H9 (cell line): ENCODE data around the gene EEF2K. TPM values are rescaled to one million over a fixed set of nuclear protein-coding genes. Genes with fewer than 3 reads are reported as not detected.
A peak's percentile ranks its signal among the peaks of the same experiment; 100 is the strongest.

Source experiments
- DNase-seq: peaks from one replicate; pipeline ENCODE4 v3.0.0-alpha.2; 2017
- H2AFZ ChIP-seq: one replicate; pipeline ENCODE4 v1.6.1; 2013; ENCODE audit warnings: mild to moderate bottlenecking, low read length, control low read depth, moderate library complexity
- H2AK5ac ChIP-seq: 2 replicates; pipeline ENCODE4 v1.6.1; 2013; ENCODE audit warnings: low read length, control low read depth, mixed read lengths; ENCODE audit not compliant: insufficient read length
- H2BK120ac ChIP-seq: one replicate; pipeline ENCODE4 v1.6.1; 2013; ENCODE audit warnings: low read depth, mild to moderate bottlenecking, low read length, control low read depth, inconsistent platforms; ENCODE audit not compliant: poor library complexity, severe bottlenecking
- H2BK12ac ChIP-seq: 2 replicates; pipeline ENCODE4 v1.6.1; 2013; ENCODE audit warnings: low read length, control low read depth, mixed read lengths, low read depth; ENCODE audit not compliant: insufficient read length
- H2BK15ac ChIP-seq: 2 replicates; pipeline ENCODE4 v1.6.1; 2013; ENCODE audit warnings: low read depth, low read length, control low read depth
- H2BK20ac ChIP-seq: one replicate; pipeline ENCODE4 v1.6.1; 2013; ENCODE audit warnings: low read depth, mild to moderate bottlenecking, low read length, control low read depth, inconsistent platforms; ENCODE audit not compliant: poor library complexity, severe bottlenecking
- H2BK5ac ChIP-seq: 2 replicates; pipeline ENCODE4 v1.6.1; 2013; ENCODE audit warnings: low read length, control low read depth, mixed read lengths; ENCODE audit not compliant: insufficient read length
- H3K14ac ChIP-seq: 2 replicates; pipeline ENCODE4 v1.6.1; 2013; ENCODE audit warnings: low read length, control low read depth; ENCODE audit not compliant: insufficient read depth
- H3K18ac ChIP-seq: 2 replicates; pipeline ENCODE4 v1.6.1; 2013; ENCODE audit warnings: low read depth, mild to moderate bottlenecking, mixed read lengths, low read length, control low read depth; ENCODE audit not compliant: insufficient read length
- H3K23ac ChIP-seq: 2 replicates; pipeline ENCODE4 v1.6.1; 2013; ENCODE audit warnings: low read length, control low read depth, mixed read lengths, low read depth; ENCODE audit not compliant: insufficient read length
- H3K23me2 ChIP-seq: 2 replicates; pipeline ENCODE4 v1.6.1; 2013; ENCODE audit warnings: low read depth, mild to moderate bottlenecking, mixed read lengths, low read length, control low read depth; ENCODE audit not compliant: insufficient read length, poor library complexity, severe bottlenecking
- H3K27ac ChIP-seq: 2 replicates; pipeline ENCODE4 v1.5.1; 2013; ENCODE audit warnings: low read length, control low read depth, mixed read lengths, low read depth; ENCODE audit not compliant: insufficient read length
- H3K27me3 ChIP-seq: 2 replicates; pipeline ENCODE4 v1.6.1; 2013; ENCODE audit warnings: low read length, control low read depth, inconsistent platforms; ENCODE audit not compliant: insufficient read depth
- H3K4ac ChIP-seq: 2 replicates; pipeline ENCODE4 v1.6.1; 2013; ENCODE audit warnings: low read depth, mild to moderate bottlenecking, control low read depth, inconsistent platforms, low read length, moderate library complexity
- H3K4me1 ChIP-seq: 2 replicates; pipeline ENCODE4 v1.6.1; 2013; ENCODE audit warnings: low read length, control low read depth, inconsistent platforms; ENCODE audit not compliant: insufficient read depth
- H3K4me2 ChIP-seq: 2 replicates; pipeline ENCODE4 v1.6.1; 2013; ENCODE audit warnings: low read length, control low read depth, mixed read lengths; ENCODE audit not compliant: insufficient read length, insufficient read depth
- H3K56ac ChIP-seq: 2 replicates; pipeline ENCODE4 v1.6.1; 2013; ENCODE audit warnings: low read depth, mild to moderate bottlenecking, mixed read lengths, low read length, control low read depth; ENCODE audit not compliant: insufficient read length
- H3K79me1 ChIP-seq: 2 replicates; pipeline ENCODE4 v1.6.1; 2013; ENCODE audit warnings: low read depth, mild to moderate bottlenecking, moderate library complexity, low read length, control low read depth, inconsistent platforms; ENCODE audit not compliant: insufficient read depth, poor library complexity, severe bottlenecking
- H3K79me2 ChIP-seq: 2 replicates; pipeline ENCODE4 v1.6.1; 2013; ENCODE audit warnings: low read length, control low read depth, inconsistent platforms; ENCODE audit not compliant: insufficient read depth
- H3K9ac ChIP-seq: 2 replicates; pipeline ENCODE4 v1.6.1; 2013; ENCODE audit warnings: low read length, control low read depth, mixed read lengths; ENCODE audit not compliant: insufficient read length; ENCODE audit errors: extremely low read depth
- H3K9me3 ChIP-seq: one replicate; pipeline ENCODE4 v1.6.1; 2013; ENCODE audit warnings: low read depth, low read length, inconsistent platforms; ENCODE audit not compliant: control insufficient read depth
- H3T11ph ChIP-seq: one replicate; pipeline ENCODE4 v1.6.1; 2013; ENCODE audit warnings: mild to moderate bottlenecking, low read length, control low read depth, inconsistent platforms
- H4K20me1 ChIP-seq: one replicate; pipeline ENCODE4 v1.6.1; 2013; ENCODE audit not compliant: control insufficient read depth, insufficient read length, insufficient read depth
- H4K5ac ChIP-seq: 2 replicates; pipeline ENCODE4 v1.6.1; 2013; ENCODE audit warnings: low read depth, mild to moderate bottlenecking, mixed read lengths, low read length, control low read depth; ENCODE audit not compliant: insufficient read length
- H4K8ac ChIP-seq: replicated peaks from 2 replicates; pipeline ENCODE4 v1.6.1; 2013; ENCODE audit warnings: low read length, control low read depth, mixed read lengths, low read depth; ENCODE audit not compliant: insufficient read length
- H4K91ac ChIP-seq: 2 replicates; pipeline ENCODE4 v1.6.1; 2013; ENCODE audit warnings: low read depth, mild to moderate bottlenecking, moderate library complexity, mixed read lengths, low read length, control low read depth; ENCODE audit not compliant: insufficient read length
- H3K27ac Mint-ChIP-seq, 3 experiments: 2 replicates in 2 of 3; 3 replicates in 1 of 3; pipeline ENCODE4 v1.8.0; 2020 to 2021; ENCODE audit warnings: mixed read lengths in 3 of 3, mild to moderate bottlenecking in 1 of 3, moderate library complexity in 1 of 3
- H3K27me3 Mint-ChIP-seq: 2 replicates; pipeline ENCODE4 v1.8.0; 2021; ENCODE audit warnings: low read depth, mild to moderate bottlenecking, moderate library complexity, mixed read lengths
- H3K36me3 Mint-ChIP-seq, 3 experiments: 2 replicates in 2 of 3; 3 replicates in 1 of 3; pipeline ENCODE4 v1.8.0; 2020 to 2021; ENCODE audit warnings: low read depth in 3 of 3, mixed read lengths in 3 of 3; ENCODE audit not compliant: insufficient read depth in 1 of 3
- H3K4me1 Mint-ChIP-seq, 2 experiments: 2 replicates each; pipeline ENCODE4 v1.8.0; 2020; ENCODE audit warnings: mixed read lengths in 2 of 2
- H3K4me3 Mint-ChIP-seq, 2 experiments: 2 replicates in 1 of 2; 3 replicates in 1 of 2; pipeline ENCODE4 v1.8.0; 2020 to 2021; ENCODE audit warnings: mild to moderate bottlenecking in 2 of 2, mixed read lengths in 2 of 2, moderate library complexity in 1 of 2
- H3K9me3 Mint-ChIP-seq, 2 experiments: 2 replicates in 1 of 2; 3 replicates in 1 of 2; pipeline ENCODE4 v1.8.0; 2020; ENCODE audit warnings: mild to moderate bottlenecking in 2 of 2, mixed read lengths in 2 of 2, moderate library complexity in 1 of 2
- CTCF ChIP-seq: fragments of 200-600 bp; sonication (generic); conservative IDR thresholded peaks from 3 replicates; pipeline ENCODE4 v1.8.0; 2021; ENCODE audit warnings: antibody characterized with exemption, mild to moderate bottlenecking
- WGBS: extraction: QIAGEN DNeasy Blood & Tissue Kit; methylation state at CpG from one replicate; pipeline ENCODE4 v1.1.7; 2013; ENCODE audit warnings: missing lambda C conversion rate, low lambda C conversion rate, mixed read lengths; ENCODE audit not compliant: insufficient read length; ENCODE audit errors: extremely low coverage; 5-methylcytosine and 5-hydroxymethylcytosine counted together
- total RNA-seq: library from RNA; stranded (reverse); gene quantifications from 2 replicates; pipeline ENCODE4 v1.2.1, GENCODE V29; 2021

EEF2K gene
- total RNA-seq, 1 experiment from 2014 or later = 20.7 TPM

DNA sequence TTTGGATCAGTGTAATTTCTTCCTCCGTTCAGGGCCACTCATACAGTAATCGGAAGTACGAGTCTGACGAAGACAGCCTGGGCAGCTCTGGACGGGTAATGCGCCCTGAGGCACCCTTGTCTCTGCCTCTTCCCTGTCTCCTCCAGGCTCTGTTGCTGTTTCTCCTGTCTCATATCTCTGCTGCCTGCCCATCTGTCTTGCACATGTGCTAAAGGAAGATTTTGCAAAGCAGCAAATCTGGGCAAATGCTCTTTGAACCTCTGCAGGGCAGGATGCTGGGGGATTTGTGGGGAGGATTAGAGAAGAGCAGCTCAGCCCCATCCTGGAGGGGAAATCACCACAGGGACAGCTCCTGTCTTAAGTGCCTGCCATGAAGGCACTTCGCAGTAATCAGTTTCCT is 58.7 kb downstream of the EEF2K start:
- Histone ChIP-seq H3K23ac (no peak overlapping the region), H4K5ac (no peak overlapping the region), H3K4ac (no peak overlapping the region), H2AFZ (no peak overlapping the region), H3K27ac (no peak overlapping the region), H4K20me1 (no peaks in the 10 kb centered on the region), H2AK5ac (no peak overlapping the region), H2BK15ac (no peak overlapping the region), H3K27me3 (no peaks in the 10 kb centered on the region), H4K91ac (no peak overlapping the region), H3K56ac (no peak overlapping the region), H3K9ac (no peak overlapping the region), H2BK120ac (no peak overlapping the region), H3K9me3 (no peaks in the 10 kb centered on the region), H3K23me2 (no peaks in the 10 kb centered on the region), H4K8ac (peak overlapping the region; percentile 65), H2BK12ac (no peak overlapping the region), H3K18ac (no peak overlapping the region), H3K4me2 (no peak overlapping the region), H3T11ph (no peak overlapping the region), H3K79me1 (no peaks in the 10 kb centered on the region), H3K4me1 (no peaks in the 10 kb centered on the region), H2BK20ac (no peak overlapping the region), H3K14ac (no peak overlapping the region), H2BK5ac (no peak overlapping the region), H3K79me2 (no peaks in the 10 kb centered on the region)
- H3K27ac Mint-ChIP-seq = no peak overlapping the region; a peak in 1 of 7 replicates
- TF ChIP-seq CTCF = no peak
- no CpG with 5 or more reads among the region's 7 CpGs for WGBS
- H3K4me1 Mint-ChIP-seq = no peaks in the 10 kb centered on the region
- H3K27me3 Mint-ChIP-seq = no peaks in the 10 kb centered on the region
- peaks cover 23 to 41% (median 28%) of the 10 kb centered on the region in 3 experiments for H3K36me3 Mint-ChIP-seq
- no peak for DNase-seq
- H3K4me3 Mint-ChIP-seq = no peak overlapping the region
- no peaks in the 10 kb centered on the region; a peak in 1 of 5 replicates for H3K9me3 Mint-ChIP-seq
